Muscle of arm (tissue), 12 donors: ENCODE measurements around the gene MYLK. TPM values are rescaled to one million over a fixed set of nuclear protein-coding genes. Genes with fewer than 3 reads are reported as not detected.

Experiments used
- DNase-seq: peaks from one replicate; pipeline ENCODE4 v3.0.0-alpha.2; 2013
- polyA plus RNA-seq, 12 donors: library from polyadenylated mRNA; unstranded; fragments of 120-200 nt; gene quantifications; one replicate each; pipeline ENCODE4 v1.2.1, GENCODE V29; 2013; ENCODE audit not compliant: insufficient read length in 12 of 12

MYLK gene
- polyA plus RNA-seq, 12 donors: 15.4 to 109 (median 22.5) TPM; not detected in 1

DNA sequence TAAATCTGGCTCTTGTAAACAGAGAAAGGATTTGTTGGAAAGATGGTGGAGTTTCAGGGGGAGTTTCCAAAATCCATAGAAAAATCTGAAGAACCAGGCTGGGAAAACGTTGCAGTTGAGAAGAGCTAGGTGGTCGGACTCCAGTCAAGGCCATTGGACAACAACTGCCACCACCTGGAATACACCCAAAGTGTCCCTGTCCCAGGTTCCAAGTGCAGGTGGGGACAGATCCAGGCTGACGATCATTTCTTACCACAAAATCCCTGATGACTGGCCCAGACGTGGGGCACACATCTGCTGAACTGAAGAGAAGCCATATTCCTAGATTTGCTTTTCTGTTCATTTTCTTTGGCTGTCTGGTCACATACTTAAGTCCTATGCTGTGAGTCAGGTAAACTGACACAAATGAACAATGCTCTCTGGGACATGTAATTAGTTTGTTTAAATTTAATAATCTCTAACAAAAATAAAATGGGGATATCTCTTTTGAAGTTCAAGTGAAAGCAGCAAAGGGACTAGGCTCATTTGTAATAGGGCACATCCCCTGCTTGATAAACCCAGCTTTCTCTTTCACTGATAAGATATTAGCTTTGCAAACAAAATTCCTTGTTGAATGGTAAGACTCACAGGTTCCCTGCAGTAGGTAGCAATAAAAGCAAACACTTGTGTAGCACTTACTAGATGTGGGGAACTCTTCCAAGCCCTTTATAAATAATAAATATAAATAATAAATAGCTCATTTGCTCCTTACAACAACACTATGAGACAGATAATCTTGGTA lies 88.5 kb downstream of the MYLK start:
- DNase-seq: no peak

DNA sequence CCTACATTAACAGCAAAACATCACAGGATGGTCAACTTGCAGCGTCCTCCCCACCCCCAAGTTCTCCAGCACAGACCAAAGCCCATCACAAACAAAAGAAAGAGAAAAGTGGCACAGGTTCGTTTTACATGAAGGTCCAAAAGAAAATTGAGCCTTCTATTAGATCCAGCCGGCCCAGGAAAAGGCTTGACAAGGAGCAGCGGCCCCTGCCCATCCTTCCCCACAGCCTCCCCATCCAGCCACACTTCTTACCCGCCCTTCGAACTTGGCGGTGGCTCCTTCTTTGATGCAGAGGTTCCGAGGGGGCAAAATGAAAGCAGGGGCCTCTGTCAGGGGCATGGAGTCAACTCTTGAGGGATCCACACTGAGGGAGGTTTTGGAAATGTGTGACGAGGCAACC lies 90.7 kb downstream of the MYLK start:
- no peak for DNase-seq

DNA sequence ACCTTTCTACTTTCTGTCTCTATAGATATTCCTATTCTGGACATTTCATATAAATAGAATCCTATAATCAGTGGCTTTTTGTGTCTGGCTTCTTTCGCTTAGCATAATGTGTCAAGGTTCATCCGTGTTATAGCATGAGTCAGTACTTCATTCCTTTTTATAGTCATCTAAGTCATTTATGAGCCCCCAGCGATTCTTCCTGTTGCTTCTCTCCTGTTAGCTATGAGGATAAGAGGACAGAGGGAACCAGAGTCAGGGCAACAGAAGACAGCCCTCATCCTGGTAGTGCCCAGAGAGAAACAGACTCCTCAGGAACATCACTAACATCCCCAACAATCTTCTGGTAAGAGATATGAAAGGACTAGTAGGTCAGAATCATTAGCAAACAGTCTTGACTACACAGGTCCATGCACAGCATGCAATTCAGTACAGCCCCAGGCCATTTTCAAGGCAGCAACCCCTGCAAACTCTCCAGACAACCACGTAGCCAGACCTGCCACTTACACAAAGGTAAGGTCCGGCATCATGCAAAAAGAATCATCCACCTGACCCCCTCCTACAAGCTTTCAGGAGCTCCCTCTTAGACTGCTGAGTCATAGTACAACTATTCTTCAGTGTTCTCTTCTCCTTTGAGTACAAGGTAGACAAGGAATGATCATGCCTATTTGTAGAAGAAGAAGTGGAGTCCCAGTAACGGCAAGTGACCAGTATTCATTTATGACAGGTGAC lies 91.5 kb downstream of the MYLK start:
- no peak for DNase-seq

DNA sequence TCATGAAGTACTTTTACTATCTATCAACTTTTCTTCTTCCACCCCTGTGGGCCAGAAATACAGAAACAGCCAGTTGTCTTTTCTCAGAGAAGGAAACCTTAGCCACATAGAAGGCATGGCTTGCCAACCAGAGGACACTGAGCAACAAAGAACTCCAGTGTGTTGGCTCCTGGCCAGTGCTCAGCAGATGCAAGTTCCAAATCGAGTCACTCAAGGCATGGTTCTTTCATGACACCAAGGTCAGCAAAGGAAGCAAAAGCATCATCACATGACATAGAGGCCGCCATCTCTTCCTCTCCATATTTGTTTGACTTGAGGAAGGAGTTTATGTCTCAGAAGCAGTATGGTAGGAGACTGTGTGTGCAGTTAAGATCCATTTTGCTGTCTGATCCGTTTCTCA lies 92.2 kb downstream of the MYLK start:
- DNase-seq: no peak

DNA sequence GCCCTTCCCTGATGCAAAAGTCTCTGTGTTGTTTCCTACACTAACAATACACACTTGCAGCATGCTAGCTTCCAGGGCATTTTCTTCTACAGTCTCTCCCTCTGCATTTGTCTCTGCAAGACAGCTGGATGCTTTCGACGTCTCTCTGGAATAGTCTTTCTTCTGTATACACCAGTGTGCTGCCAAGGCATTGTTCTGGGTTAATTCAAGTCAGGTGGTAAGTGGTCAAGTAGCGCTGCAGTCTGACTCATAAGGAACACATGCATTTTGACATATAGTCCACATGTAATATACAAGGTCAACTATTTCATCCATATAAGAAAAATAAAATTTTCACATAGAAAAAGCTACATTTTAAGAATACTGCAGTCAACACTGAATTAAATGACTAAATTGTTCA lies 92.7 kb downstream of the MYLK start:
- DNase-seq: no peak

DNA sequence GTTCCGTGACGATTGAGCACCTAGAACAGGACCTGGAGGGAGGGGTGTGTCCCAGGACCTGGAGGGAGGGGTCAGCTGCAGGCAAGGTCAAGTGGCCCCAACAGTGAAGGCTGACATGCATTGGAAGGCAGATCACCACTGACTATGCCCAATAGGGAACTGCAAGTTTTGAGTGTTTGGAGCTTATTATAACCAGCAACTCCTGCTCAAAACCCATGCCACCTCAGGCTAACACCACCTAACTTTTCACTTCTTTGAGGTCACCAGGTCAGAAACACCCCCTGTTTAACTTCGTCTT lies 93.1 kb downstream of the MYLK start:
- DNase-seq: no peak

DNA sequence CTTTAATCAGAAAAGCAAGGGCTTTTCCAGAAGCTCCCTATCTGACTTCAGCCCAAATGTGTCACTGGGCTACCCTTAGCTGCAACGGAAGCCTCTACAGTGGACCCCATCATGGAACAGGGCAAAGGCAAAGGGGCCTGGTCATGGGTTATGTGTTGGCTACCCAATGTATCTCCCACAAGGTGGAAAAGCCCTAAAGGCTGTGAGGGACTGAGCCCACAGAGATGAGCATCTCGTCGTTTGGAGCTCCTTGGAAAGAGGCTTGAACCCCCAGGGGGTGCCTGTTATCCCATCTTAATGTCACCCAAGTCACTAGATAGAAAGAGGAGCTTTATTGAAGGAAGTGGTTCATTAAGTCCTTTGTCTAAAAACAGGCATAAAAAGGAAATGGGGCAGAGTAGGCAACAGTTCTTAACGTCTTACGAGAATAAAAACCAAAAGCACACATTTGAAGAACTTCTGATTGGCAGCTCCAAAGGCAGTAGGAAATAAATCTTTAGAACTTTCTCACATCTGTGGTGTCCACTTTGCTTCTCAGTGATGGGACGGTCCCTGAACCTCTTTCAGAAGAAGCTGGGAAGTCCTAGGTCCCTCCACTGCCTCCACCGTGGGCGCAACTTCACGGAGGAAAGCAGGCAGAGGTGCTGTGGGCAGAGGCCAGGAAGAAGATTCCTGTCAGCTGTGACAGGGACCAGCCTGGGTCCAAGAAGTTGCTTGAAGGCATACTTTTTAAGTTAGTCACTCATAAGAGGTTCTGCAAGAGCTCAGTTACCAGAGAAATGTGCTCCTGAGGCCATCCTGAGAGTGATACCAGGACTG lies 93.7 kb downstream of the MYLK start:
- DNase-seq: no peak

DNA sequence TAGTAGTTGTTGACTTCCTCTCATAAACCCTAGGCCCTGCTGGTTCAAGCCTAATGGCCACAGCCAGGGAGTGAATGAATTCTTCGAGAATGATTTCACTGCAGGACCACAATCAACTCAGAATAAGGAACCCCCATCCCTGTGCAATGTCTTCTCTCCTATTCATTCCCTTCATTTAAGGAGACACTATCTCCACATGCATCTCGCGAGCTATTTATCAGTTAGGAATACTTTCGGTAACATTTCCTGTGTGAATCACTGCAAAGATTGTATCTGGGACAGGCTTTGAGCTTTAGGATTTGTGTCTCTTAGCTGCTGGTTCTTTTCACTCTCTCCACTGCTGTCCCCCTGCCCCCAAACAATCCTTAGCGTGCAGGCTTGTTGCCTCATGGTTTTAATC lies 94.4 kb downstream of the MYLK start:
- no peak for DNase-seq

DNA sequence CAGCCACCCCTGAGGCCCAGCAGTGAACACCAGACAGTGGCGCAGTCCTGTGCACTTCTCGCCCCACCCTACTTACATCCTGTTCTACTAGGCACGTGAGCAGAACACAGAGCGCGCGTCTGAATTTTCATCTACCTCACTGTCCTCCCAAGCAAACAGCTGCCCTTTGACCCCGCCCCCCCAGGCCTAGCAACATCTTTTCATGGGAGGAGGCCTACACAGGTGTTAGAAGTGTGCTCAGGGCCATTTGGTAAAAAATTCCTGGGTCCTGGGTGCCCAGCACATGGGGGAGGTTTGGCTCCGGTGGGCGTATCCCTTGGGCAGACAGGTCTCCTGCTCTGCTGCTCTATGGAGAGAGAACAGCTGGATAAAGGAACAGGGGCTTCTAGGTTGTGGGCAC lies 95.0 kb downstream of the MYLK start:
- DNase-seq: no peak

DNA sequence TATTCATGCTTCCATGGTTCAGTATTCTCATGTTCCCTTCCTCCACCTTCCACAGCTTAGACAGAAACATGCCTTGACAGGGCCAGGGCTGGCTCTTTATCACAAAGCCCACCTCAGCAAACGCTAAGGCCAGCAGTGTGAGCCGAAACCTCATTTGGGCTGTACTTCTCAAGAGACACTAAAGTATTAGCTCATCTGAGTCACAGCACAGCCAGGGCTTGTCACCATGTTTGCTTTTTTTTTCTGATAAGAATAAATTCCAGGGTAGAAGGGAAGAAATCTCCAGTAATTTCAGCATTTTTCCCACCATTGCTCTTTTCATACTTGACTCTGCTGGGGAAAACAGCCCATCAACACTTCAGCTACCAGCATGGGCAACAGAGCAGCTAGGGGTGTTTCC lies 95.4 kb downstream of the MYLK start:
- no peak for DNase-seq

DNA sequence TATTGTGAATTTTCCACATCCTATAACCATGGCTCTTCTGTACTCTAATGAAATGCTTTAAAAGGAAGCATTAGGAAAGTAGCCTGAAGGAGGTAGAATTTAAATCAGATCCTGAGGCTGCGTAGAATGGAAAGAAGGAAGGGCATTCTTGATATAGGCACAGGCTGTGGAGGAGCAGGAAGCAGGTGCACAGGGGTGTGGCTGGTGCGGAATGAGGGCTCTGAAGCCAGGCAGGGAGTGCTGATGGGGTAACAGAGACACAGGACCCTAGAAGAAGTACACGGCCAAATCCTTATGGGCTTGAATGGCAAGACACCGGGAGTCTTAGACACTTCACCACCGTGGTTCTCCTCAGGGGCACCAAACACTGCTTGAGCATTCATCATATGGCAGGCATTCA lies 97.0 kb downstream of the MYLK start:
- DNase-seq: no peak

DNA sequence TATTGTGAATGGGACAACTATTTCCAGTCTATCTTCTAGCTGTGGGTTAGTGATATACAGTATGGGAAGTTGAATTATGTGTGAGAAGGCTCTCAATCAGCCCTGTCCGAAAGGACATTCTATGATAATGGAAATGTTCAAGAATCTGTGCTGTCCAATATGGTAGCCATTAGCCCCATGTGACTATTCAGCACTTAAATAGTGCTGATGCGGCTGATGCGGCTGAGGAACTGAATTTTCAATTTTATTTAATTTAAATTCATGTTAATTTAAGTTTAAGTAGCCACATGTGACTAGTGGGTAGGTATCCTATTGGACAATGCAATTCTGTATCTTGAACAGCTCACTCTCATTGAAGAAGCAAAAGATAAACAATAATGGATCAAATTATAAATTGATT lies 98.5 kb downstream of the MYLK start:
- no peak for DNase-seq

DNA sequence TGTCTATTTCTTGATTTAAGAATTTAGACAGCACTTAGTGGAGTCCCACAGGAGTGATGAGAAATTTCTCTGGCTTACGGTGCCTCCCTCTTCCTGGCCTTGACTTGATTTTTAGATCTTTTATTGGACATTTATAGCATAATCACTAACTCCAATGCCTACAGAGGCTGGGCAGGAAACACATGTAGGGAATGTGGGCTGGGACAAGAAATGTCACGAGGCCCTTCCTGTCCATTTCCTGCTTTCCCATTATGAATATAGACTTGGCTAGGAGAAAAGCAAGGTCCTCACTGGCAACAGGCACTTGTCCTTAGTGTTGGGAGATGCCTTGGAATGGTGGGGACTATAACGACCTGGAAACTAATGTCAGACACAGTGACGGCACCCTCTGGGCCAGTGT lies 100.3 kb downstream of the MYLK start:
- DNase-seq: no peak

DNA sequence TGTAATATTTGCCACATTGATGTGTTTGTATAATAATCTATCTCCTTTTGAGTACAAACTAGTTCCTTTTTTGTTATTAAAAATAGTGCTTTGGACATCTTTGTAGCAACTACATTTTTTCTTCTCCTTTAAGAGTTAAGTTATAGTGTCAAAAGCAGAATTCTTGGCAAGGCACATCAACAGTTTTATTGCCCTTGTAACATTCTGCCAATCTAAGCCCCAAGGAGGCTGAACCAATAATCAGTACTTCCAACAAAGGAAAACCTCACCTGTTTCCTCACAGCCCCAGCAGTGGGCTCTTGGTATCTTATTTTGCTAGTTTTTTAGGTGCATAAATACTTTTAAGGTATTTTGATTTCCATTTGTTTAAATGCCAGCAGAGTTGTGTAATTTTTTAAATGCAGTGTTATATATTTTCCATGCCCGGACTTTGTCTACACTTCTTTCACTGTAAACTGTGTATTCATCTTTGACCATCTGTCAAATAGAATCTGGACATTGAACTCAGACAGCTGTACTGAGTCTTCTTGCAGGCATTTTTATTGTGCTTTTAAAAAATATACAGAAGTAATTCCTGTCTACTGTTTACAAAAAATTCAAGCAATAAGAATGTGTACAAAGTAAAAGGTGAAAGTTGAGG lies 101.0 kb downstream of the MYLK start:
- no peak for DNase-seq

DNA sequence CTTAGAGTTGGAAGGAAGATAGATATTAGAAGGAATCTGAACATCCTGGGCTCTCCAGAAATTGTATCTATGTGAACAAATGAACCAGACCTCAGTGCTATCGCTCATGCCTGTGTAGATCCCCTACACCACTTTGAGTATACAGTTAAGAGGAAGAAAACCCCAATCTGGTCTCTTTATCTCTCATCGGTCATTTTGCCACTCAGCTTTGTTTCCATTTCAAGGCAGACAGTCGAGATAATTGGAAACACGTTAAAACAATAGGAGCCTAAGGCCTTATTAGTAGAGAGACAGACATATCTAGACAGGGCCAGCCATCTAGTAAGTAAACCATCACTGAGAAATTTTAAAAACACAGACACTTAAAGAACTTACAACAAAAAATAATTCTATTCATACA lies 101.6 kb downstream of the MYLK start:
- DNase-seq: no peak

DNA sequence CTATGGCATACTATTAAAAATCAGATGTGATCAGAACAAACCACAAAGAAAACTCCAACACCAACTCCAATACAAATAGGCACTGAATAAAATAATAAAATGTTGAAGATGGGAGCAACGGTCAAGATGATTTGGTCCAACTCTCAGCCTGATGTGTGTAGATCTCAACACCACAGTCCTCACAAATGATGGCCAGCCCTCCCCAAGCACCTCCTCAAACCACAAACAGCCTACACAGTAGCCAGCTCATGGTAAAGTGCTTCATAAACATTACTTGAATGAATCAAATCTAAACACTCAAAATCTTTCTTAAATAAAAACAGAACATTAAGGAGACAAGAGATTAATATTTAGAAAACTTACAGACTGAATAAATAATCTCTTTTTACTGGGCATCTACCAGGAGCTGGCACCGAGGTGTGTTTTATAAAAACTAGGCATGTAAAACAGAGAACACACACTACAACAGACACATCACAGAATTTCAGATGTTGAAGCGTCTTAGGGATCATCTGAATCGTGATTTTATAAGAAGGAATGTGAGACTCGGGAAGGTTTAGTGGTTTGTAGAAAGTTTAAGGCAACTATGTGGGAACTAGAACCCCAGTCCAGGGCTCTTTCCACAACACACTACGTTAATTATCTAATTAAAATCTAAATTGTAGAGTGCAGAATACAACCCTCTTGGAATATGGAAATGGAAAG lies 102.4 kb downstream of the MYLK start:
- no peak for DNase-seq

DNA sequence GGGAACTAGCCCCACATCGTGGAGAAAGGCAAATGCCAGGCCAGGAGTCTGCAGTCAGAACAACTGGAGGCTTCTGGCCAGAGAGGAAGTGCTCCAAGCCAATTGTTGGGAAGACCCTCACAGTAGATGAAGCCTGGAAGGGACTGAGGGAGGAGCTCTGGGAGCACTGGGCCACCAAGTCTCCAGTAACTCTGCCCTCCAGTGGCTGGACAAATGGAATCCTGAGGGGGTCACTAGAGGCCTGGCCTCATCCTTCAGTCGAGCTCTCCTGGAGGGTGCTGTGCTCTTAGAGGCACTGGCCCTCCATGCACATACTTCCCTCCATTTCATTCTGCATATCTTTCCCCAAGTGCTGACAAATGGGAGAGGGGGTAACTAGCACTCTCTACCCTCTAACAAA lies 103.0 kb downstream of the MYLK start:
- DNase-seq: no peak

DNA sequence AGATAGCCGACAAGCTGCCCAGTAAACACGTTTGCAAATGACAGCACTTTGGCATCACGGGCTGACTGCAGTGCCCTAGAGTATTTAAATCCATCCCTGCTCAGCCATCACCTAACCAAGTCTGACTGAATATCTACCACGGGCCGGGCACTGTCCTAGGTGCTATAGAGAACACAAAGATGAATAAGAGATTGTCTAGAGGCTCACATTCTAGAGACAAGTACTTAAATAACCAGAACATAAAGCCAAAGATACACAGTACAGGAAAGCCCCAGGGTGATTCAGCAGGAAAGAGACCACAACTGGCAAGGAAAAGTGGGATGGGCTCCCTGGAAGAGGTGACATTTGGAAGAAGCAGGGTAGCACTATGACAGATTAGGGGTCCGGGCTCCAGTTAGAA lies 103.5 kb downstream of the MYLK start:
- no peak for DNase-seq

DNA sequence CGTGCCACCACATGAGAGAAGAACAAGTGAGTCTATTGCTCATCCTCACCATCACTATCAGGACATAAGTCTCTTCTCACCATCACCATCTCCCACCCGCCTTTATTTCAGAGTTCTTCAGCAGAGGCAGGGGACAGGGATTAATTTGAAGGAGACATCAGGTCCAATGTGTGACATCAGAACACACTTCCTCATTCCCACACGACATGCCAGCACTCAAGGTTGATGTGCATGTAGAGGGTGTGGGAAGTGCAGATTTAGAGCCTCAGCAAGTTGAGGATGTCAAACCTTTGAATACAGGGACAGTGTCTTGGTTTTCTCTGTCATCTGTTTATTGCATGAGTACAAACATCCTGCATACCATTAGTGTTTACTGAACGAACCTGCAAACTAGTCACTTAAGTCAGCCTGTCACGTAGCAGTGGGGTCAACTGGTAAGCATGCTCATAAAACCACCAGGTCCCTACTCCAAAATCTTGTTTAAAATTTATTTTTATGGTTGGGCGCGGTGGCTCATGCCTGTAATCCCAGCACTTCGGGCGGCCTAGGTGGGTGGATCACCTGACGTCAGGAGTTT lies 104.4 kb downstream of the MYLK start:
- DNase-seq: no peak

DNA sequence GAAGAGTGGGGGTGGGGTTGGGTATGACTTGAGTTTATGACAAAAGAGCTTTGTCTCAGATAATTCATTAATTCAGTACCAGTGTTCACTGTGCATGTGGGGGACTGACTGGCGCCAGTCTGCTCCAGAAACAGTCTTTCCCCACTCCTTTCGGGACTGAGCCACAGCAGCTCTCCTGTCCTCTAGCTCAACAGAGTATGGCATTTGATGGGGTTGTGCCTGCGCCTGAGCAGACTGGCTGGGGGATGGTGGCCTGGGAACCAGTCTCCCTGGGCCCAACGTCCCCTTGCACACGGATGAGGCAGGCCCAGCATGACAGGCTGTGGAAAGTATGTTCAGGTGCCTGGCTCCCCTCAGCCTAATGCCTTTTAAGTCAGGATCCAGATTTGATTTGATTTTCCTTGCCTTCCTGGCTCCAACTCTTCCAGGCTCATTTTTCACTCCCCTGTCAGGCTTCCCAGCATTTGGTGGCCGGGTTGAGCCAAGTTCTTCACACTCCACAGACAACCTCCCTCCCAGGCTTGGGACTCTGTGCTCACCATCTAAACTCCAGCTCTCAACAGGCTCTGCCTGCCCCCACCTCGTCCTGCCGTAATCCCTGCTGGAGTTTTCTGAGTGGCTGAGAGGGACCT lies 105.0 kb downstream of the MYLK start:
- DNase-seq: peak; percentile 68

DNA sequence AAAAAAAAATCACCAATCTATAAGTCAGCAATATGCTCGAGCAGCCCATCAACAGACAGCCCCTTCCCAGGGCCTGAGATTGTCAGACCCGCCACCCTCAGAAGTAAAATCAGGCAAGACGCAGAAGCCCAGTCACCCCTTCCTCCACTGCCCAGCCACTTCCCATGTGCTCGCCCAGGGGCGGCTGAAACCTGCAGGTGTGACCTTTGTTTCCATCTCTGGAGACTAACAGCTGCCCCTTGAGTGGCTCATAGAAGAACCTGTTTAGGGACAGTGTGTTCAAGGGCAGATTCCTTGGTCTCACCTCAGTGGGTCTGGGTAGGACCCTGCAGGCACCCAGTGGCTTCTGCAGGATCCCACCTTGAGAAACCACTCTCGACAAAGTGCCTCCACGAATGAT lies 105.6 kb downstream of the MYLK start:
- no peak for DNase-seq
